Measurements from ENCODE around the gene SHROOM3.

- TF ChIP-seq CTCF (conservative IDR thresholded peaks at IDR 0.05; ENCODE audit: low read depth in 2 of 2) (no peak), EZH2 (IDR thresholded peaks at IDR 0.05; ENCODE audit: low read depth, unreplicated experiment) (no peak)
Observed at GRCh38 chr4:76709772-76710090, 274.7 kb downstream of the SHROOM3 start.

Measured in GM23338 (cell line).